Measurements from ENCODE around the gene DNAJB6.

DNA sequence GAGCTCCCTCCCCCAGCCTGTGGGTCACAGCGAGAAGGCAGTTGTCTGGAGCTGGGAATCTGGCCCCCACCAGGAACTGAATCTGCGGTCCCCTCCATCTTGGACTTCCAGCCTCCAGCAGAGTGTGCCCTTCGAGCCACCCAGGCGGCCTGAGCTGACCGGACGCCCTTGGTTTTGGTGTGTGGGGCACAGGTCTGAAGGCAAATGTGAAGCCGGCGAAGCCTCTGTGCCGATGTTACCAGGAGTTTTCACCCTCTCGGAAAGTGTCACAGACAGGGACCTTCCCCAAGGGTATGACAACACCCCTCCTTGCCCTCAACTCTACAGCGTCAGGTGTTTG is 109.1 kb downstream of the DNAJB6 start:
- no peak for TF ChIP-seq CTCF (IDR thresholded peaks at IDR 0.05)
- TF ChIP-seq POLR2AphosphoS5 (IDR thresholded peaks at IDR 0.05): no peak
- no peak for TF ChIP-seq POLR2A (IDR thresholded peaks at IDR 0.05)

Data from suprapubic skin (tissue), 4 donors.